ENCODE measurements around the gene CDKAL1.

- TF ChIP-seq FOXM1 (IDR thresholded peaks at IDR 0.05; ENCODE audit: borderline replicate concordance) (no peak), HDGF (IDR thresholded peaks at IDR 0.05; ENCODE audit: borderline replicate concordance) (no peak)
These were observed 164.4 kb downstream of the CDKAL1 start for GRCh38 chr6:20698675-20699074.
